Brain microvascular endothelial cell (primary cell): ENCODE data around the gene UNC5C.

Experiments used
- DNase-seq: peaks from one replicate; pipeline ENCODE4 v3.0.0-alpha.2; 2020
- H3K27ac ChIP-seq: fragments of 250-450 bp; sonication (Bioruptor Pico); 2 replicates; pipeline ENCODE4 v1.5.1; 2020; ENCODE audit warnings: mild to moderate bottlenecking, moderate library complexity
- H3K27me3 ChIP-seq: fragments of 250-450 bp; sonication (Bioruptor Pico); replicated peaks from 2 replicates; pipeline ENCODE4 v1.5.1; 2020; ENCODE audit warnings: mild to moderate bottlenecking
- H3K36me3 ChIP-seq: fragments of 250-450 bp; sonication (Bioruptor Pico); replicated peaks from 2 replicates; pipeline ENCODE4 v1.5.1; 2020; ENCODE audit warnings: mild to moderate bottlenecking
- H3K4me3 ChIP-seq: 2 replicates; pipeline ENCODE4 v1.5.1; 2011; ENCODE audit warnings: low read depth, mild to moderate bottlenecking, control low read depth, low read length, moderate library complexity
- CTCF ChIP-seq: IDR thresholded peaks from 2 replicates; pipeline ENCODE4 v1.5.1; 2011; ENCODE audit warnings: low read depth, mild to moderate bottlenecking, moderate library complexity, low read length, control low read depth, inconsistent platforms; ENCODE audit errors: missing control alignments
- in situ Hi-C: cut with HindIII; loops from 2 replicates; pipeline ENCODE4 v1.10.0; 2017; ENCODE audit warnings: low sequenced_read_pairs, low pct_ligation_motif_present

The UNC5C gene

GRCh38 chr4:95499291-95499696 lies 49.5 kb downstream of the UNC5C start:
- DNase-seq, result no peak
- TF ChIP-seq CTCF, result no peak
- no peaks in the 10 kb centered on the region for H3K27me3 ChIP-seq
- no peaks in the 10 kb centered on the region for H3K36me3 ChIP-seq
- H3K27ac ChIP-seq, result no peak overlapping the region
- in situ Hi-C loops, result no loop called here
- H3K4me3 ChIP-seq, result no peak overlapping the region

DNA sequence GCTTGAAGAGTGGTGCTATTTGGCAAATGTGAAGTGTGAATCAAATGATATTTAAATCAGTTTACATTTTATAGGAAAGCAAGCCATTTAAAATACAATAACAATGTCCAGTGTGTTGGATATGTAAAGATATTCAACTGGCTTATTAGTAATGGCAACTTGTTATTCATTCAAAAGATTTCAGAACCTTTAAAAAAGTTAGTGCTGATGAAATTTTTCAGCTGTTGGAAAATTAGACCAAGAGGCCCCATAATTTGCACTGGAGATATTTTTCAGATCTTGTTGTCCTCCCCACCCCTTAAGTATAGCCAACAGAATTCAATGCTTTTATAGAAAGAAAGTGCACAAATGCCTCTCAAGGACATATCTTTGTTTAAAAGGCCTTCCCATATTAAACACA lies 54.6 kb downstream of the UNC5C start:
- DNase-seq, result no peak
- Histone ChIP-seq H3K27me3 (no peaks in the 10 kb centered on the region), H3K4me3 (no peak overlapping the region), H3K36me3 (no peaks in the 10 kb centered on the region), H3K27ac (no peak overlapping the region)
- no peak for TF ChIP-seq CTCF
- in situ Hi-C loops, result no loop called here

- Histone ChIP-seq H3K36me3 (no peaks in the 10 kb centered on the region), H3K27me3 (no peaks in the 10 kb centered on the region), H3K27ac (no peak overlapping the region), H3K4me3 (no peak overlapping the region)
- no peak for DNase-seq
- in situ Hi-C loops, result no loop called here
- no peak for TF ChIP-seq CTCF
Observed at GRCh38 chr4:95478679-95479078, 70.1 kb downstream of the UNC5C start.

- Histone ChIP-seq H3K4me3 (no peak overlapping the region), H3K27me3 (no peaks in the 10 kb centered on the region), H3K27ac (no peak overlapping the region), H3K36me3 (no peaks in the 10 kb centered on the region)
- TF ChIP-seq CTCF, result no peak
- no peak for DNase-seq
- in situ Hi-C loops, result no loop called here
Observed at GRCh38 chr4:95476121-95476520, 72.7 kb downstream of the UNC5C start.

DNA sequence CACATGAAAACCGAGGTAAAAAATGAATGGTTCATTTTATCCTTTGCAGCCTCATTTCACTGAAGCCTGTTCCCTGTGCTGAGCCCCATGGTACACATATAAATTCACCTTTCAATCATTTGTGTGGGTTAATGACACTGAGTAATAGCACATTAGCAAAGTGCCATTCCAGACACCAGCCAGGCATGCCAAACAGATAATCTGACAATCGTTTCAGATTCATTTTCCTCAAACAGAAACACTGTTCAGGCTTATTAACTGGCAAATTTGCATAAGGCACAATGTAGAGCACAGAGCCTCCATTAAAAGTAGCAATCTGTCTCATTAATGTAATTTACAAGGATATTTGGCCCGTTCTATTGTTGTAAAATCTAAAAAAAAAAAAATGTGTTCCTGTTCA lies 76.2 kb downstream of the UNC5C start:
- in situ Hi-C loops, result no loop called here
- Histone ChIP-seq H3K27ac (no peak overlapping the region), H3K36me3 (no peaks in the 10 kb centered on the region), H3K27me3 (no peaks in the 10 kb centered on the region), H3K4me3 (no peak overlapping the region)
- no peak for TF ChIP-seq CTCF
- no peak for DNase-seq

- H3K4me3 ChIP-seq, result no peak overlapping the region
- no peaks in the 10 kb centered on the region for H3K36me3 ChIP-seq
- no peak overlapping the region for H3K27ac ChIP-seq
- in situ Hi-C loops, result no loop called here
- DNase-seq, result no peak
- H3K27me3 ChIP-seq, result no peaks in the 10 kb centered on the region
- TF ChIP-seq CTCF, result no peak
Observed at GRCh38 chr4:95470622-95471021, 78.2 kb downstream of the UNC5C start.
